Neuronal stem cell (in vitro differentiated cells): ENCODE measurements around the gene IL36RN.

ENCODE experiments used
- DNase-seq: peaks from one replicate; pipeline ENCODE4 v3.0.0-alpha.2; 2013; ENCODE audit warnings: low spot score
- H2AFZ ChIP-seq: one replicate; pipeline ENCODE4 v1.6.1; 2013; ENCODE audit warnings: mild to moderate bottlenecking, low read length, inconsistent platforms
- H2AK5ac ChIP-seq: 2 replicates; pipeline ENCODE4 v1.6.1; 2013; ENCODE audit warnings: low read depth, mild to moderate bottlenecking, inconsistent platforms, low read length, moderate library complexity, mixed read lengths
- H2BK120ac ChIP-seq: 2 replicates; pipeline ENCODE4 v1.6.1; 2013; ENCODE audit warnings: low read depth, mild to moderate bottlenecking, inconsistent platforms, low read length, moderate library complexity, mixed read lengths
- H2BK12ac ChIP-seq: one replicate; pipeline ENCODE4 v1.6.1; 2013; ENCODE audit warnings: low read length, inconsistent platforms
- H2BK15ac ChIP-seq: 2 replicates; pipeline ENCODE4 v1.6.1; 2013; ENCODE audit warnings: mild to moderate bottlenecking, low read length, inconsistent platforms, mixed read lengths
- H2BK5ac ChIP-seq: one replicate; pipeline ENCODE4 v1.6.1; 2013; ENCODE audit warnings: inconsistent platforms, mild to moderate bottlenecking, low read length, moderate library complexity
- H3K14ac ChIP-seq: one replicate; pipeline ENCODE4 v1.6.1; 2013; ENCODE audit warnings: low read length, inconsistent platforms
- H3K18ac ChIP-seq: 2 replicates; pipeline ENCODE4 v1.6.1; 2013; ENCODE audit warnings: low read length, inconsistent platforms
- H3K23ac ChIP-seq: 2 replicates; pipeline ENCODE4 v1.6.1; 2013; ENCODE audit warnings: low read depth, mild to moderate bottlenecking, mixed read lengths, low read length, inconsistent platforms; ENCODE audit not compliant: poor library complexity
- H3K27ac ChIP-seq: replicated peaks from 3 replicates; pipeline ENCODE4 v1.5.1; 2013; ENCODE audit warnings: low read length, inconsistent platforms
- H3K27me3 ChIP-seq, 3 experiments: 2 replicates each; pipeline ENCODE4 v1.6.1; 2013; ENCODE audit warnings: low read length in 3 of 3, mild to moderate bottlenecking in 2 of 3, inconsistent platforms in 1 of 3, low read depth in 1 of 3, mixed read lengths in 1 of 3, moderate library complexity in 1 of 3; ENCODE audit not compliant: control insufficient read depth in 3 of 3, insufficient read depth in 3 of 3
- H3K36me3 ChIP-seq, 2 donors: replicated peaks in 1 of 2; 2 replicates each; pipeline ENCODE4 v1.6.1; 2013; ENCODE audit warnings: low read length in 2 of 2; ENCODE audit not compliant: control insufficient read depth in 2 of 2, insufficient read depth in 2 of 2
- H3K4ac ChIP-seq: 2 replicates; pipeline ENCODE4 v1.6.1; 2013; ENCODE audit warnings: inconsistent platforms, mild to moderate bottlenecking, low read length, moderate library complexity
- H3K4me1 ChIP-seq, 2 donors: 1 replicate in 1 of 2; 2 replicates in 1 of 2; pipeline ENCODE4 v1.6.1; 2013; ENCODE audit warnings: low read length in 2 of 2, low read depth in 1 of 2; ENCODE audit not compliant: control insufficient read depth in 2 of 2, insufficient read depth in 1 of 2
- H3K4me2 ChIP-seq: one replicate; pipeline ENCODE4 v1.6.1; 2013; ENCODE audit warnings: mild to moderate bottlenecking, low read length, inconsistent platforms; ENCODE audit not compliant: insufficient read depth, poor library complexity, severe bottlenecking
- H3K4me3 ChIP-seq, 2 donors: 2 replicates each; pipeline ENCODE4 v1.5.1; 2013; ENCODE audit warnings: low read length in 2 of 2, mild to moderate bottlenecking in 2 of 2, inconsistent platforms in 1 of 2, moderate library complexity in 1 of 2
- H3K79me1 ChIP-seq: one replicate; pipeline ENCODE4 v1.6.1; 2013; ENCODE audit warnings: low read depth, mild to moderate bottlenecking, inconsistent platforms, low read length, moderate library complexity
- H3K9ac ChIP-seq: one replicate; pipeline ENCODE4 v1.6.1; 2013; ENCODE audit warnings: mild to moderate bottlenecking, low read depth, low read length, inconsistent platforms; ENCODE audit not compliant: poor library complexity
- H3K9me3 ChIP-seq, 2 donors: replicated peaks in 1 of 2; 2 replicates each; pipeline versions ENCODE3 to v1.6.1; 2013; ENCODE audit warnings: low read length in 2 of 2, mild to moderate bottlenecking in 2 of 2, inconsistent platforms in 1 of 2, low read depth in 1 of 2, mixed read lengths in 1 of 2, moderate library complexity in 1 of 2; ENCODE audit not compliant: control insufficient read depth in 2 of 2, insufficient read depth in 1 of 2
- H4K8ac ChIP-seq: one replicate; pipeline ENCODE4 v1.6.1; 2013; ENCODE audit warnings: low read depth, mild to moderate bottlenecking, inconsistent platforms, low read length, moderate library complexity
- H4K91ac ChIP-seq: one replicate; pipeline ENCODE4 v1.6.1; 2013; ENCODE audit warnings: low read length, low read depth, mild to moderate bottlenecking, inconsistent platforms; ENCODE audit not compliant: poor library complexity
- WGBS, 2 donors: extraction: QIAGEN DNeasy Blood & Tissue Kit; methylation state at CpG; one replicate each; pipeline ENCODE4 v1.1.7; 2013; ENCODE audit warnings: missing lambda C conversion rate in 2 of 2, mixed read lengths in 1 of 2; ENCODE audit not compliant: insufficient read length in 2 of 2, insufficient replicate concordance in 1 of 2; ENCODE audit errors: extremely low coverage in 2 of 2; 5-methylcytosine and 5-hydroxymethylcytosine counted together

Gene IL36RN

GRCh38 chr2:113079131-113079530 lies 20.1 kb downstream of the IL36RN start:
- no CpG with 5 or more reads among the region's 4 CpGs for WGBS, 2 donors
- Histone ChIP-seq H3K14ac (no peak overlapping the region), H3K79me1 (no peaks in the 10 kb centered on the region), H3K4me2 (no peak overlapping the region), H3K36me3 (no peaks in the 10 kb centered on the region), H2BK15ac (no peak overlapping the region), H3K4me3 (no peak overlapping the region), H3K4me1 (peaks cover 0 to 3% of the 10 kb centered on the region in 2 donors), H2BK12ac (no peak overlapping the region), H4K8ac (no peak overlapping the region), H4K91ac (no peak overlapping the region), H3K18ac (no peak overlapping the region), H2BK120ac (no peak overlapping the region), H3K23ac (no peak overlapping the region), H2AK5ac (no peak overlapping the region), H3K27me3 (peaks cover 0 to 25% (median 0%) of the 10 kb centered on the region in 3 experiments), H2BK5ac (no peak overlapping the region), H2AFZ (no peak overlapping the region), H3K27ac (no peak overlapping the region), H3K4ac (no peak overlapping the region), H3K9me3 (no peaks in the 10 kb centered on the region), H3K9ac (no peak overlapping the region)
- no peak for DNase-seq

- Histone ChIP-seq H3K79me1 (no peaks in the 10 kb centered on the region), H3K4me3 (no peak overlapping the region), H4K91ac (no peak overlapping the region), H2BK5ac (no peak overlapping the region), H3K4me2 (no peak overlapping the region), H2BK15ac (no peak overlapping the region), H3K14ac (no peak overlapping the region), H3K36me3 (no peaks in the 10 kb centered on the region), H4K8ac (no peak overlapping the region), H3K27ac (no peak overlapping the region), H3K23ac (no peak overlapping the region), H2BK120ac (no peak overlapping the region), H3K9me3 (no peaks in the 10 kb centered on the region), H3K4me1 (peaks cover 0 to 3% of the 10 kb centered on the region in 2 donors), H2AK5ac (no peak overlapping the region), H2BK12ac (no peak overlapping the region), H3K18ac (no peak overlapping the region), H2AFZ (no peak overlapping the region), H3K4ac (no peak overlapping the region), H3K9ac (no peak overlapping the region), H3K27me3 (peaks cover 0 to 20% (median 0%) of the 10 kb centered on the region in 3 experiments)
- DNase-seq, result peak; percentile 55
- WGBS, 2 donors, result no CpG with 5 or more reads among the region's 9 CpGs
Observed at GRCh38 chr2:113080134-113080533, 21.1 kb downstream of the IL36RN start.

DNA sequence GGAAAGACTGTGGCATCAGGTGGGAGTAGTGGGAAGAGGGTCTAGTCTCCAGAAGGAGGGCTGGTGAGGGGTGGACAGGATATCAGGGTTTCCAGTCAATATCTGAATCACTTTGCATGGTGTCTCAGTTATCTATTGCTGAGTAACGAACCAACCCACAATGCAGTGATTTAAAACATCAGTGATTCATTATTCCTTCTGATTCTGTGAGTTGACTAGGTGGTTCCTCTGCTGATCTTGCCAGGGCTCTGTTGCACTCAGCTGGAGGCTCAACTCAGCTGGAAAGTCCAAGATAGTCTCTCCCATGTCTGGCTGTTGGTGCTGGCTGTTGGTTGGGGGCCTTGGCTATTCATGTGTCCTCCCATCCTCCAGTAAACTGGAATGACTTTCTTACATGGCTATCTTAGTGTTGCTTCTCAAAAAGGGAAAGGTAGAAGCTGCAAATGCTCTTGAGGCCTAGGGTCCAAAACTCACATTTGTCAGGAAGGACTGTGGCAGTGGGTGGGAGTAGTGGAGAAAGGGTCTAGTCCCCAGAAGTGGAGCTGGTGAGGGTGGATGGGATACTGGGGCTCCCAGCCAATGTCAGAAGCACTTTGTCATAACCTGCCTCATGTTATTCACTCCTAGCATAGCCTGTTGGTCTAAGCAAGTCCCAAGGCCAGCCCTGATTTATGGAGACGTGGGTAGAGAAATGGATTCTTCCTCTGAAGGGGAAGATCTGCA lies 22.7 kb downstream of the IL36RN start:
- no peak overlapping the region for H2BK15ac ChIP-seq
- H3K4me3 ChIP-seq, result no peak overlapping the region
- no peak for DNase-seq
- no peak overlapping the region for H3K4ac ChIP-seq
- no peak overlapping the region for H2BK120ac ChIP-seq
- H3K9ac ChIP-seq, result no peak overlapping the region
- no peak overlapping the region for H2BK5ac ChIP-seq
- no peaks in the 10 kb centered on the region for H3K79me1 ChIP-seq
- no peak overlapping the region for H2AK5ac ChIP-seq
- H3K27ac ChIP-seq, result no peak overlapping the region
- no peak overlapping the region for H2BK12ac ChIP-seq
- H3K27me3 ChIP-seq, result peaks cover 0 to 10% (median 0%) of the 10 kb centered on the region in 3 experiments
- no CpG with 5 or more reads among the region's 2 CpGs for WGBS, 2 donors
- H4K91ac ChIP-seq, result no peak overlapping the region
- no peak overlapping the region for H3K14ac ChIP-seq
- no peaks in the 10 kb centered on the region for H3K36me3 ChIP-seq
- H3K9me3 ChIP-seq, result no peaks in the 10 kb centered on the region
- H4K8ac ChIP-seq, result no peak overlapping the region
- H2AFZ ChIP-seq, result no peak overlapping the region
- H3K23ac ChIP-seq, result no peak overlapping the region
- no peak overlapping the region for H3K18ac ChIP-seq
- H3K4me2 ChIP-seq, result no peak overlapping the region
- peaks cover 0 to 3% of the 10 kb centered on the region in 2 donors for H3K4me1 ChIP-seq

DNA sequence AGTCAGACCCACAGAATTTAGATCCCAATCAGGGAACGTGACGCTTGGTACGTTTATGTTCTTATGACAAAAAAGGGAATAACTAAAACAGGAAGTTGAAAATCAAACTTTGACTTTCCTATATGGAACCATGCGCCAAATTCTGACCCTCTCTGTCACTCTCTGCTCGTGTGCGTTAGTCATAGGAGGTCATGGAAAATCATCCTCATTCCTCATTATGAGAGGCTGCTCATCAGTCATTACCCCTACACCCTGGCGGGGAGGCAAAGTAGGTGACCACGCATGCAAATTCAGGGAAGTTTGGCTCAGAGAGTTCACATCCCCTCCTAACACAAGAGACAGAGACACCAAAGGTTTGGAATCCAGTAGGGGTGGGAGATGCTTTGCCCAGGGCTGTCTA lies 24.3 kb downstream of the IL36RN start:
- Histone ChIP-seq H3K4me1 (no peaks in the 10 kb centered on the region), H4K8ac (no peak overlapping the region), H4K91ac (no peak overlapping the region), H3K14ac (no peak overlapping the region), H3K79me1 (no peaks in the 10 kb centered on the region), H2AFZ (no peak overlapping the region), H3K18ac (no peak overlapping the region), H2AK5ac (no peak overlapping the region), H3K27me3 (peaks cover 0 to 10% (median 0%) of the 10 kb centered on the region in 3 experiments), H3K9me3 (no peaks in the 10 kb centered on the region), H2BK12ac (no peak overlapping the region), H3K36me3 (no peaks in the 10 kb centered on the region), H3K4me2 (no peak overlapping the region), H3K4me3 (no peak overlapping the region), H2BK120ac (no peak overlapping the region), H2BK15ac (no peak overlapping the region), H3K4ac (no peak overlapping the region), H3K27ac (no peak overlapping the region), H3K23ac (no peak overlapping the region), H2BK5ac (no peak overlapping the region), H3K9ac (no peak overlapping the region)
- DNase-seq, result no peak
- WGBS, 2 donors, result no CpG with 5 or more reads among the region's 8 CpGs
